DOHH2 (cell line): ENCODE measurements around the gene TBL1XR1.

Experiments used
- EZH2phosphoT487 ChIP-seq: fragments of 200-600 bp; sonication (generic); IDR thresholded peaks from 2 replicates; pipeline ENCODE4 v1.6.1; 2017; ENCODE audit warnings: borderline replicate concordance, mild to moderate bottlenecking, antibody characterized with exemption, low read length, moderate library complexity, mixed read lengths
- TF ChIP-seq, protein P1 (sequence below): fragments of 200-600 bp; sonication (generic); IDR thresholded peaks from one replicate; pipeline ENCODE4 v1.5.1; 2014; ENCODE audit warnings: antibody characterized with exemption, mild to moderate bottlenecking, low read depth, low read length; ENCODE audit not compliant: poor library complexity, severe bottlenecking

DNA sequence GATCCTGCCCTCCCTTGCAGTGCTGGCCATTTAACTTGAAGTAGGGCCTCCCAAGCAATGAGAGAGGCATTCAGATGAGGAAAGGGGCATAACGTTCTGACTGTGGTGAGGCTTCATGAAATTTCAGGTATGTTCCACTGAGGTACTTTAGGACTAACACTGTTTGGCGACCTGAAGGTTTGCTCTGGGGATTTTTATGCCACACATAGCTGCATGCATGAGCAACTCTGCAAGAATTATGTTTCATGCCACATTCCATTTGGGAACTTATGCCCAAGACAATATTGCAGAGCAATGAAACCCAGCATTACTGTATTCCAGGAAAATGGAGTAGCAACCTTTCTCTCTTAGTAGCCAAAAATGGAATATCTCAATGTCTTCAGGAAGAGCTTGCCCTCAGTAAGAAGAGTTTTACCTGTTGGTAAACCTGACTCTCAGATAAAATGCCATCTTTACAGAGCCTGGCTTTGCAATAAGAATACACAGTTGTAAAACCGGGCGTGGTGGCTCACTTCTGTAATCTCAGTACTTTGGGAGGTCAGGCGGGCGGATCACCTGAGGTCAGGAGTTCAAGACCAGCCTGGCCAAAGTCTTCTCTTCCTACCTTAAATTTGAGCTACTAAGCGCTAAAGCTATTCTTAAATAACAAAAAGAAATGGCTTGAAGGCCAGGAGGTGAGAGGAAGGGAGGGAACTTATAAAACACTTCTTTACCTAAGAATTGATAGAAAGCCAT is 16.7 kb upstream of the TBL1XR1 start:
- TF ChIP-seq, protein P1, sequence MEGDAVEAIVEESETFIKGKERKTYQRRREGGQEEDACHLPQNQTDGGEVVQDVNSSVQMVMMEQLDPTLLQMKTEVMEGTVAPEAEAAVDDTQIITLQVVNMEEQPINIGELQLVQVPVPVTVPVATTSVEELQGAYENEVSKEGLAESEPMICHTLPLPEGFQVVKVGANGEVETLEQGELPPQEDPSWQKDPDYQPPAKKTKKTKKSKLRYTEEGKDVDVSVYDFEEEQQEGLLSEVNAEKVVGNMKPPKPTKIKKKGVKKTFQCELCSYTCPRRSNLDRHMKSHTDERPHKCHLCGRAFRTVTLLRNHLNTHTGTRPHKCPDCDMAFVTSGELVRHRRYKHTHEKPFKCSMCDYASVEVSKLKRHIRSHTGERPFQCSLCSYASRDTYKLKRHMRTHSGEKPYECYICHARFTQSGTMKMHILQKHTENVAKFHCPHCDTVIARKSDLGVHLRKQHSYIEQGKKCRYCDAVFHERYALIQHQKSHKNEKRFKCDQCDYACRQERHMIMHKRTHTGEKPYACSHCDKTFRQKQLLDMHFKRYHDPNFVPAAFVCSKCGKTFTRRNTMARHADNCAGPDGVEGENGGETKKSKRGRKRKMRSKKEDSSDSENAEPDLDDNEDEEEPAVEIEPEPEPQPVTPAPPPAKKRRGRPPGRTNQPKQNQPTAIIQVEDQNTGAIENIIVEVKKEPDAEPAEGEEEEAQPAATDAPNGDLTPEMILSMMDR: no peak
- TF ChIP-seq EZH2phosphoT487: no peak
